Endothelial cell of umbilical vein (primary cell): ENCODE data around the gene C12orf60. TPM values are rescaled to one million over a fixed set of nuclear protein-coding genes. Genes with fewer than 3 reads are reported as not detected.

Experiments
- BruUV-seq: library from RNA; stranded (reverse); fragments of 400-500 nt; replicated peaks from 2 replicates; lab custom pipeline; 2021; lab: Mats Ljungman, UMichigan
- CTCF ChIA-PET: fragments of 300-600, 350-600 bp; sonication (Branson Sonifier 250); formaldehyde crosslinking; loops from one replicate; lab custom pipeline; 2021; ENCODE audit warnings: antibody characterized with exemption, inconsistent platforms; lab: Charles Lee
- POLR2A ChIA-PET: fragments of 300-600, 350-600 bp; sonication (Branson Sonifier 250); formaldehyde crosslinking; loops from one replicate; lab custom pipeline; 2021; ENCODE audit warnings: antibody characterized with exemption, inconsistent platforms; lab: Charles Lee
- DNase-seq: peaks from one replicate; pipeline ENCODE4 v3.0.0-alpha.2; 2011; ENCODE audit warnings: low read depth, low spot score
- FAIRE-seq: peaks from 2 replicates; lab custom pipeline; 2011; peaks lifted over from hg19 to GRCh38; lab: Jason Lieb, UNC
- H2AFZ ChIP-seq: 2 replicates; pipeline ENCODE4 v1.6.0; 2012; ENCODE audit warnings: low read depth, low read length, control low read depth, inconsistent platforms
- H3K27ac ChIP-seq: 2 replicates; pipeline ENCODE4 v1.5.1; 2011; ENCODE audit warnings: low read depth, mild to moderate bottlenecking, control low read depth, low read length, moderate library complexity; ENCODE audit not compliant: insufficient read depth
- H3K27me3 ChIP-seq, 2 experiments: 2 replicates each; pipeline versions ENCODE4 v1.6.0 to v1.6.1; 2011; ENCODE audit warnings: low read length in 2 of 2, mixed read lengths in 1 of 2; ENCODE audit not compliant: control insufficient read depth in 2 of 2, insufficient read depth in 2 of 2
- H3K36me3 ChIP-seq, 2 experiments: 2 replicates in 1 of 2; 3 replicates in 1 of 2; pipeline ENCODE4 v1.5.1; 2011; ENCODE audit warnings: low read length in 2 of 2, mild to moderate bottlenecking in 1 of 2, moderate library complexity in 1 of 2; ENCODE audit not compliant: control insufficient read depth in 2 of 2, insufficient read depth in 2 of 2; ENCODE audit errors: extremely low read depth in 1 of 2
- H3K4me1 ChIP-seq: 3 replicates; pipeline ENCODE4 v1.5.1; 2011; ENCODE audit warnings: mild to moderate bottlenecking, low read length; ENCODE audit not compliant: control insufficient read depth, insufficient read depth; ENCODE audit errors: extremely low read depth
- H3K4me2 ChIP-seq: 2 replicates; pipeline ENCODE4 v1.6.1; 2011; ENCODE audit warnings: low read length, control low read depth, mixed read lengths; ENCODE audit not compliant: insufficient read depth
- H3K4me3 ChIP-seq, 3 experiments: fragments of 200-600 bp in 1 of 3; sonication (generic), shearing (Covaris generic) in 1 of 3; replicated peaks in 1 of 3; 2 replicates each; pipeline ENCODE4 v1.5.1; 2011 to 2016; ENCODE audit warnings: control low read depth in 3 of 3, low read length in 3 of 3, mild to moderate bottlenecking in 2 of 3, inconsistent platforms in 1 of 3, low read depth in 1 of 3, moderate library complexity in 1 of 3; ENCODE audit not compliant: insufficient read depth in 1 of 3
- H3K79me2 ChIP-seq: 2 replicates; pipeline ENCODE4 v1.6.0; 2012; ENCODE audit warnings: low read length, inconsistent platforms; ENCODE audit not compliant: control insufficient read depth, insufficient read depth
- H3K9ac ChIP-seq: replicated peaks from 2 replicates; pipeline ENCODE3; 2011; ENCODE audit warnings: low read length, control low read depth; ENCODE audit not compliant: insufficient read depth; ENCODE audit errors: extremely low read depth
- H3K9me1 ChIP-seq: replicated peaks from 3 replicates; pipeline ENCODE4 v1.6.0; 2011; ENCODE audit warnings: mild to moderate bottlenecking, low read length; ENCODE audit not compliant: control insufficient read depth, insufficient read depth; ENCODE audit errors: extremely low read depth
- H3K9me3 ChIP-seq: replicated peaks from 2 replicates; pipeline ENCODE4 v1.5.1; 2012; ENCODE audit warnings: low read length, inconsistent platforms; ENCODE audit not compliant: control insufficient read depth, insufficient read depth
- H4K20me1 ChIP-seq: replicated peaks from 2 replicates; pipeline ENCODE3; 2011; ENCODE audit warnings: mild to moderate bottlenecking, low read length; ENCODE audit not compliant: control insufficient read depth, insufficient read depth; ENCODE audit errors: extremely low read depth
- CTCF ChIP-seq, 2 donors: IDR thresholded peaks; 1 replicate in 1 of 2; 2 replicates in 1 of 2; pipeline ENCODE4 v1.5.1; 2011; ENCODE audit warnings: low read length in 2 of 2, mild to moderate bottlenecking in 2 of 2, moderate library complexity in 2 of 2, control low read depth in 1 of 2, inconsistent platforms in 1 of 2, low read depth in 1 of 2; ENCODE audit not compliant: insufficient read depth in 1 of 2; ENCODE audit errors: extremely low read depth in 1 of 2
- EZH2 ChIP-seq: IDR thresholded peaks from 2 replicates; pipeline ENCODE4 v1.6.1; 2012; ENCODE audit warnings: borderline replicate concordance, low read depth, mild to moderate bottlenecking, moderate library complexity, low read length, inconsistent platforms; ENCODE audit not compliant: severe bottlenecking
- FOS ChIP-seq: IDR thresholded peaks from 2 replicates; pipeline ENCODE4 v1.6.1; 2011; ENCODE audit warnings: mild to moderate bottlenecking, low read length, moderate library complexity, borderline replicate concordance; ENCODE audit not compliant: insufficient read depth
- GATA2 ChIP-seq: IDR thresholded peaks from 2 replicates; pipeline ENCODE4 v1.7.0; 2011; ENCODE audit warnings: low read depth, mild to moderate bottlenecking, moderate library complexity, mixed read lengths, low read length; ENCODE audit not compliant: insufficient read length, insufficient read depth
- JUN ChIP-seq: IDR thresholded peaks from 2 replicates; pipeline ENCODE4 v1.6.1; 2011; ENCODE audit warnings: borderline replicate concordance, low read depth; ENCODE audit not compliant: insufficient read length, insufficient read depth
- MAX ChIP-seq: IDR thresholded peaks from 2 replicates; pipeline ENCODE4 v1.6.1; 2011; ENCODE audit not compliant: insufficient read depth, insufficient read length
- MYC ChIP-seq: IDR thresholded peaks from one replicate; pipeline ENCODE4 v1.6.1; 2011; ENCODE audit warnings: mild to moderate bottlenecking, low read depth, low read length
- POLR2A ChIP-seq: IDR thresholded peaks from 2 replicates; pipeline ENCODE4 v1.6.1; 2012; ENCODE audit warnings: low read depth, mild to moderate bottlenecking, control low read depth, low read length
- POLR2AphosphoS5 ChIP-seq: IDR thresholded peaks from 2 replicates; pipeline ENCODE4 v1.6.1; 2012; ENCODE audit warnings: low read depth, mild to moderate bottlenecking, control low read depth, low read length, moderate library complexity; ENCODE audit not compliant: insufficient read depth
- dilution Hi-C: fragments of 300-500 bp; cut with MboI; formaldehyde crosslinking; loops from one replicate; pipeline ENCODE4 v1.15.0; 2019; ENCODE audit warnings: low sequenced_read_pairs; ENCODE audit not compliant: extremely low pct_ligation_motif_present
- intact Hi-C: fragments of 100-400 bp; cut with micrococcal nuclease; formaldehyde crosslinking; loops from one replicate; pipeline ENCODE4 v1.10.0; 2022
- polyA plus RNA-seq, 4 experiments: library from polyadenylated mRNA; depleted of rRNA in 3 of 4; stranded (reverse) in 3 of 4; unstranded in 1 of 4; fragments of >200 nt; gene quantifications; 2 replicates each; pipeline versions ENCODE4 v1.2.1 to v1.2.3, GENCODE V29; 2011 to 2012; ENCODE audit warnings: missing spikeins in 1 of 4
- total RNA-seq: library from RNA; stranded (reverse); gene quantifications from 2 replicates; pipeline ENCODE4 v1.2.3, GENCODE V29; 2021

Gene C12orf60
- total and polyA plus RNA-seq, 2 donors (not counting 3 experiments of a cell fraction or from before 2014, with no cell fraction given) = 0.52 to 1.3 TPM

- intact Hi-C loops = no loop called here
- Histone ChIP-seq H3K4me2 (no peak overlapping the region), H3K4me1 (no peaks in the 10 kb centered on the region), H2AFZ (no peak overlapping the region), H3K27me3 (no peaks in the 10 kb centered on the region), H3K9me1 (peaks cover 2% of the 10 kb centered on the region), H3K9me3 (no peaks in the 10 kb centered on the region), H3K36me3 (peaks cover 0 to 2% of the 10 kb centered on the region in 2 experiments), H3K27ac (no peak overlapping the region), H3K9ac (no peak overlapping the region), H3K4me3 (no peak overlapping the region), H4K20me1 (no peaks in the 10 kb centered on the region), H3K79me2 (no peaks in the 10 kb centered on the region)
- POLR2A ChIA-PET = no interaction called here
- FAIRE-seq (no peak), DNase-seq (no peak)
- TF ChIP-seq FOS (no peak), POLR2AphosphoS5 (no peak), EZH2 (no peak), CTCF (IDR thresholded peaks at IDR 0.05; ENCODE audit: extremely low read depth in 1 of 2, insufficient read depth in 1 of 2, low read depth in 1 of 2, low read length in 2 of 2) (no peak), MAX (no peak), GATA2 (no peak), JUN (no peak), POLR2A (no peak), MYC (no peak)
- no TSS peak for BruUV-seq
- CTCF ChIA-PET = interaction anchor here (0.8 to 1.4 kb wide), 2 partner anchors 8 to 21 kb away, joined by 3 to 6 read pairs; no protein-coding TSS in a partner anchor
- dilution Hi-C loops = no loop called here
These were observed 23.6 kb downstream of the C12orf60 start for GRCh38 chr12:14827043-14827442.
